DOHH2 (cell line): Measurements from ENCODE around the gene FSTL1.

Experiments
- EZH2phosphoT487 ChIP-seq: fragments of 200-600 bp; sonication (generic); IDR thresholded peaks from 2 replicates; pipeline ENCODE4 v1.6.1; 2017; ENCODE audit warnings: borderline replicate concordance, mild to moderate bottlenecking, antibody characterized with exemption, low read length, moderate library complexity, mixed read lengths
- TF ChIP-seq, protein P1 (sequence below): fragments of 200-600 bp; sonication (generic); IDR thresholded peaks from one replicate; pipeline ENCODE4 v1.5.1; 2014; ENCODE audit warnings: antibody characterized with exemption, mild to moderate bottlenecking, low read depth, low read length; ENCODE audit not compliant: poor library complexity, severe bottlenecking

- TF ChIP-seq, protein P1, sequence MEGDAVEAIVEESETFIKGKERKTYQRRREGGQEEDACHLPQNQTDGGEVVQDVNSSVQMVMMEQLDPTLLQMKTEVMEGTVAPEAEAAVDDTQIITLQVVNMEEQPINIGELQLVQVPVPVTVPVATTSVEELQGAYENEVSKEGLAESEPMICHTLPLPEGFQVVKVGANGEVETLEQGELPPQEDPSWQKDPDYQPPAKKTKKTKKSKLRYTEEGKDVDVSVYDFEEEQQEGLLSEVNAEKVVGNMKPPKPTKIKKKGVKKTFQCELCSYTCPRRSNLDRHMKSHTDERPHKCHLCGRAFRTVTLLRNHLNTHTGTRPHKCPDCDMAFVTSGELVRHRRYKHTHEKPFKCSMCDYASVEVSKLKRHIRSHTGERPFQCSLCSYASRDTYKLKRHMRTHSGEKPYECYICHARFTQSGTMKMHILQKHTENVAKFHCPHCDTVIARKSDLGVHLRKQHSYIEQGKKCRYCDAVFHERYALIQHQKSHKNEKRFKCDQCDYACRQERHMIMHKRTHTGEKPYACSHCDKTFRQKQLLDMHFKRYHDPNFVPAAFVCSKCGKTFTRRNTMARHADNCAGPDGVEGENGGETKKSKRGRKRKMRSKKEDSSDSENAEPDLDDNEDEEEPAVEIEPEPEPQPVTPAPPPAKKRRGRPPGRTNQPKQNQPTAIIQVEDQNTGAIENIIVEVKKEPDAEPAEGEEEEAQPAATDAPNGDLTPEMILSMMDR: no peak
- TF ChIP-seq EZH2phosphoT487: no peak
Observed at GRCh38 chr3:120442975-120443517, 7.7 kb downstream of the FSTL1 start.
